Neural cell (in vitro differentiated cells): ENCODE measurements around the gene EIF4A2. TPM values are rescaled to one million over a fixed set of nuclear protein-coding genes. Genes with fewer than 3 reads are reported as not detected.

Source experiments
- H2AFZ ChIP-seq: fragments of 200-600, 300-800 bp; sonication (generic), shearing (Covaris generic); 2 replicates; pipeline ENCODE4 v1.6.0; 2014; ENCODE audit warnings: low read depth, mild to moderate bottlenecking, antibody characterized with exemption, low read length, moderate library complexity
- H3F3A ChIP-seq: fragments of 200-600 bp; shearing (Covaris generic); 2 replicates; pipeline ENCODE4 v1.6.1; 2016; ENCODE audit warnings: mild to moderate bottlenecking, moderate library complexity, mixed read lengths, antibody characterized with exemption, low read length; ENCODE audit not compliant: insufficient read depth, poor library complexity, severe bottlenecking
- H3K27ac ChIP-seq: fragments of 200-600, 300-800 bp; sonication (generic), shearing (Covaris generic); 2 replicates; pipeline ENCODE4 v1.5.1; 2014; ENCODE audit warnings: mild to moderate bottlenecking, low read length, moderate library complexity
- H3K27me3 ChIP-seq: fragments of 300-800, 200-600 bp; sonication (generic), shearing (Covaris generic); 2 replicates; pipeline ENCODE4 v1.6.0; 2014; ENCODE audit warnings: mild to moderate bottlenecking, low read depth, low read length, moderate library complexity; ENCODE audit not compliant: insufficient read depth
- H3K36me3 ChIP-seq: fragments of 300-800, 200-600 bp; sonication (generic), shearing (Covaris generic); 2 replicates; pipeline ENCODE4 v1.5.1; 2014; ENCODE audit warnings: mild to moderate bottlenecking, antibody characterized with exemption, low read length, moderate library complexity; ENCODE audit not compliant: insufficient read depth
- H3K4me2 ChIP-seq: fragments of 300-800, 200-600 bp; sonication (generic), shearing (Covaris generic); 2 replicates; pipeline ENCODE4 v1.6.0; 2014; ENCODE audit warnings: mild to moderate bottlenecking, low read length
- H3K4me3 ChIP-seq: fragments of 300-800, 200-600 bp; sonication (generic), shearing (Covaris generic); 2 replicates; pipeline ENCODE4 v1.5.1; 2014; ENCODE audit warnings: mild to moderate bottlenecking, low read length, moderate library complexity
- H3K79me2 ChIP-seq: fragments of 200-600 bp; shearing (Covaris generic); replicated peaks from 2 replicates; pipeline ENCODE4 v1.6.0; 2014; ENCODE audit warnings: mild to moderate bottlenecking, low read length, moderate library complexity; ENCODE audit not compliant: insufficient read depth
- H3K9ac ChIP-seq: fragments of 300-800, 200-600 bp; sonication (generic), shearing (Covaris generic); 2 replicates; pipeline ENCODE4 v1.6.1; 2016; ENCODE audit warnings: mild to moderate bottlenecking, low read length, mixed read lengths
- H3K9me2 ChIP-seq: fragments of 200-600 bp; shearing (Covaris generic); 2 replicates; pipeline ENCODE4 v1.6.1; 2016; ENCODE audit warnings: mild to moderate bottlenecking, low read length, mixed read lengths; ENCODE audit not compliant: insufficient read depth
- H3K9me3 ChIP-seq: fragments of 200-600, 300-800 bp; sonication (generic), shearing (Covaris generic); 2 replicates; pipeline ENCODE4 v1.6.1; 2016; ENCODE audit warnings: mild to moderate bottlenecking, mixed run types, low read length, moderate library complexity, mixed read lengths
- H4K20me1 ChIP-seq: fragments of 200-600 bp; shearing (Covaris generic); 2 replicates; pipeline ENCODE4 v1.6.1; 2016; ENCODE audit warnings: mild to moderate bottlenecking, mixed run types; ENCODE audit not compliant: insufficient read depth
- CTCF ChIP-seq: fragments of 450-650 bp; IDR thresholded peaks from 2 replicates; pipeline ENCODE4 v1.5.1; 2014; ENCODE audit warnings: antibody characterized with exemption, mild to moderate bottlenecking, moderate library complexity; ENCODE audit not compliant: poor library complexity, severe bottlenecking
- EP300 ChIP-seq: fragments of 450-650 bp; conservative IDR thresholded peaks from 2 replicates; pipeline ENCODE4 v1.6.1; 2014; ENCODE audit warnings: antibody characterized with exemption, mild to moderate bottlenecking, moderate library complexity; ENCODE audit not compliant: poor library complexity, severe bottlenecking
- EZH2 ChIP-seq: fragments of 200-600, 300-800 bp; shearing (Covaris generic), sonication (generic); IDR thresholded peaks from 2 replicates; pipeline ENCODE4 v1.6.1; 2014; ENCODE audit warnings: antibody characterized with exemption, low read length, borderline replicate concordance, mild to moderate bottlenecking; ENCODE audit not compliant: insufficient read depth, poor library complexity, severe bottlenecking
- MXI1 ChIP-seq: fragments of 450-650 bp; conservative IDR thresholded peaks from 2 replicates; pipeline ENCODE4 v1.6.1; 2014; ENCODE audit warnings: antibody characterized with exemption, mild to moderate bottlenecking; ENCODE audit not compliant: poor library complexity, severe bottlenecking
- POLR2AphosphoS5 ChIP-seq: IDR thresholded peaks from 2 replicates; pipeline ENCODE4 v1.6.1; 2012
- RAD21 ChIP-seq: fragments of 450-650 bp; conservative IDR thresholded peaks from 2 replicates; pipeline ENCODE4 v1.6.1; 2014; ENCODE audit warnings: antibody characterized with exemption, mild to moderate bottlenecking, moderate library complexity
- REST ChIP-seq: IDR thresholded peaks from 2 replicates; pipeline ENCODE4 v1.6.1; 2012; ENCODE audit warnings: borderline replicate concordance
- SMC3 ChIP-seq: fragments of 450-650 bp; conservative IDR thresholded peaks from 2 replicates; pipeline ENCODE4 v1.6.1; 2014; ENCODE audit warnings: antibody characterized with exemption, mild to moderate bottlenecking, moderate library complexity; ENCODE audit not compliant: poor library complexity
- TAF1 ChIP-seq: IDR thresholded peaks from 2 replicates; pipeline ENCODE4 v1.6.1; 2012; ENCODE audit warnings: low read depth
- polyA plus RNA-seq: library from polyadenylated mRNA; depleted of rRNA; stranded (reverse); fragments of >200 nt; gene quantifications from 2 replicates; pipeline ENCODE4 v1.2.3, GENCODE V29; 2014

The EIF4A2 gene
- polyA plus RNA-seq, 1 donor from 2014 or later: 3,298 TPM

- no peaks in the 10 kb centered on the region for H4K20me1 ChIP-seq
- no peak overlapping the region for H2AFZ ChIP-seq
- H3K4me2 ChIP-seq: no peak overlapping the region
- no peak for TF ChIP-seq TAF1
- TF ChIP-seq EP300: no peak
- H3K79me2 ChIP-seq: no peaks in the 10 kb centered on the region
- no peaks in the 10 kb centered on the region for H3F3A ChIP-seq
- H3K4me3 ChIP-seq: no peak overlapping the region
- H3K36me3 ChIP-seq: no peaks in the 10 kb centered on the region
- no peak overlapping the region for H3K9ac ChIP-seq
- no peak overlapping the region for H3K27ac ChIP-seq
- H3K9me3 ChIP-seq: no peaks in the 10 kb centered on the region
- H3K9me2 ChIP-seq: no peaks in the 10 kb centered on the region
- H3K27me3 ChIP-seq: no peaks in the 10 kb centered on the region
Observed at GRCh38 chr3:186815435-186815834, 32.1 kb downstream of the EIF4A2 start.

- Histone ChIP-seq H3K27me3 (no peaks in the 10 kb centered on the region), H3K27ac (no peak overlapping the region), H3K36me3 (no peaks in the 10 kb centered on the region), H4K20me1 (no peaks in the 10 kb centered on the region), H2AFZ (no peak overlapping the region), H3F3A (no peaks in the 10 kb centered on the region), H3K9me3 (no peaks in the 10 kb centered on the region), H3K4me3 (no peak overlapping the region), H3K4me2 (no peak overlapping the region), H3K9me2 (no peaks in the 10 kb centered on the region), H3K9ac (no peak overlapping the region), H3K79me2 (no peaks in the 10 kb centered on the region)
- no peak for TF ChIP-seq CTCF
- no peak for TF ChIP-seq EZH2
- no peak for TF ChIP-seq TAF1
- no peak for TF ChIP-seq REST
Observed at GRCh38 chr3:186818516-186818915, 35.1 kb downstream of the EIF4A2 start.

GRCh38 chr3:186818956-186819355, 35.6 kb downstream of the EIF4A2 start:
- Histone ChIP-seq H2AFZ (no peak overlapping the region), H3K4me3 (no peak overlapping the region), H4K20me1 (no peaks in the 10 kb centered on the region), H3K27me3 (no peaks in the 10 kb centered on the region), H3K9ac (no peak overlapping the region), H3K36me3 (no peaks in the 10 kb centered on the region), H3K79me2 (no peaks in the 10 kb centered on the region), H3K4me2 (no peak overlapping the region), H3K9me2 (no peaks in the 10 kb centered on the region), H3K27ac (no peak overlapping the region), H3F3A (no peaks in the 10 kb centered on the region), H3K9me3 (no peaks in the 10 kb centered on the region)
- TF ChIP-seq EZH2 (no peak), CTCF (no peak), RAD21 (no peak), EP300 (no peak), REST (no peak), POLR2AphosphoS5 (no peak), SMC3 (no peak), MXI1 (no peak), TAF1 (no peak)
